T-helper 2 cell (primary cell): ENCODE measurements around the gene CLEC19A.

Experiments used
- DNase-seq, 5 experiments: peaks; one replicate each; pipeline versions ENCODE4 v3.0.0 to v3.0.0-alpha.2; 2012 to 2022
- total RNA-seq, 2 donors: gene quantifications; one replicate each; lab custom pipeline; 2026; lab: John Stamatoyannopoulos, UW

Gene CLEC19A
- 0 reads per million in 2 donors for total RNA-seq

- DNase-seq, result no peak
Observed at GRCh38 chr16:19285431-19285830, at the start of gene CLEC19A. Gene CLEC19A (plus strand): TSS chr16:19285731. CDS start chr16:19285852, 121 bp downstream.

GRCh38 chr16:19235886-19236285, 49.6 kb upstream of the CLEC19A start:
- no peak for DNase-seq

DNA sequence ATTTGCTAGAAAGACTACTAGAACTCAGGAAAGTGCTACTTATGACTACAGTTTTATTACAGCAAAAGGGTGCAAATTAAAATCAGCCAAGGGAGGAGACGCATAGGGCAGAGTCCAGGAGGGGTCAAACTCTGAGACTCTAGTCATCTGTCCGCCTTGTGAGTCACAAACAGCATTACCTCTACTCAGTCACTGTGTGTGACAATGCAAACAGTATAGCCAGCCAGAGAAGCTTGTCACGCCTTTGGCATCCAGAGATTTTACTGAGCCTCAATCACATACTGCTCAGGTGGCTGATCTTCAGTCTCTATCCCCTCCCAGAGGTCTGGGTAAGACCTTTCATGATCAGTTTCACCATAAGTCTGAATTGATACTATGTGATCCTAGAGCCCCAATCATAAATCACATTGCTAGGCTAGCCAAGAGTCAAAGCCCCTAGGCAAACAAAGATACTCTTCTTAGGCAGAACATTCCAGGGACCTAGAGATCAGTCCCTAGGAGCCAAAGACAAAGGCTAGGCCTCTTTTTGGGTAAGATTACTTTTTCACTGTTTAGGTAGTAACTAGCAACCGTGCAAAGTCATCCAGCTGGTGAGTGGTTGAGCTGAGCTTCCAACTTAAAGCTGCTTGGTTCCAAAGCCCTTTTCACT, 48.8 kb upstream of the CLEC19A start:
- DNase-seq, result no peak

DNA sequence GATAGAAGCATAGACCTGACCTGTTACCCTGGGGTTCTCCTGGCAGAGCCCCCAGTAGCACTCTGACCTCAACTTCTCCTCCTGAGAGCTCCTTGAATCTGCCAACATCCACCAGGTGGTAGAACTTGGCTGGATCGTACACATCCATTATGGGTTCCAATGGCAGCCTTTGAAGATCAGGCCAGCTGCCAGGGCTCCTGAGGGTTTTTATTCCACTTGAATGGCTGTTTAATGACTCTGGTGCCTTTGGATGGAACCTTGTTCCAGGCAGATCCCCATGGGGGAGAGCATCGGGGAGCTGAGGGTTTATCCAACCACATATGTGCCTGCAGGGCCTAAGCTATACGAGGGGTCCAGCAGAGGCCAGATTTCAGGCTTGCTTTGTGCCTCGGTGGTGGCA, 47.1 kb upstream of the CLEC19A start:
- DNase-seq, result no peak

DNA sequence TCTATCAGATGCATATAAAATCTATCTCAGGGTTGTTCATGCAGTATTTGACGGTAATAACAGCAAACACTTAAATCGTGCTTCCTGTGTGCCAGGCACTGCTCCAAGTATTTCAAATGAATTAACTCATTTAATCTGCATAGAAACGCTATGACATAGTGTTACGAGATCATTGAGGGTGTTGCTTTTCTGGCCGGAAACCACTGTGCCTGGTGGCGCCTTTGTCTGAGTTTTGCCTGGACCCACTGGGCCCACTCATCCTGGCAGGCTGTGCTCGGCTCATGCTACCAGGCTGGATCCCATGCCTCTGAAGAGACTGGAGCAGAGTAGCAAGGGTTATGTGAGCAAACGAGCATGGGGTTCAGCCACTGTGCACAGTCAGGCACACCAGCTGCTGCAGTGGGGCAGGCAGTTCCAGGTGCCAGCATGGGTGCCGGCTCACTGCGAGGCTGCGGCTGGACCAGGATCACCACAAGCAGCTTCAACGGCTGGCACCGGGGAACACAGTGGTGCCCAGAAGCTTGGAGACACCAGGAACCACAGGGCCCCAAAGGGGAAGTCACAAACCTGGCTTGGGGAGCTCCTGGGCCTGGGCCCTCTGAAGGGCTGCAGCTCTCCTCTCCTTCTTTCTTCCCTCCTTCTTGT, 45.9 kb upstream of the CLEC19A start:
- no peak for DNase-seq

GRCh38 chr16:19240494-19240893, 45.0 kb upstream of the CLEC19A start:
- no peak for DNase-seq

DNA sequence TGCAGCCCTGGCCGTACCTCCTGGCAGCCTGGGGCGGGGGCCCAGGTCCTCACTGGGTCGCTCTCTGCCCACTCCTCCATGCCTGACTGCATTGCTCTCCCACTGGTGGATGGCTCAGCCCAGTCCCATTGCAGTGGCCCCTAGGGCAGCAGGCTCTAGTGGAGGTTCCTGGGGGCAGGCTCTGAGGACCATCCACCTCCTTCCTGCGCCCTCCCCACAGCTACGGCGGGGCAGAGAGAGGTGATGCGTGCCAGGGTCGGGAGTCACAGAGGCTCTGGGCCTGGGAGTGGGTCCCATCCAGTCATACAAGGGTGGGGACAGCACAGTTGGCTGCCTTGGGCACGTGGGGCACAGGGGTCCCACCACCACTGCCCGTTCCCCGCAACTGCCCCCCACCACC, 44.0 kb upstream of the CLEC19A start:
- DNase-seq, result no peak

DNA sequence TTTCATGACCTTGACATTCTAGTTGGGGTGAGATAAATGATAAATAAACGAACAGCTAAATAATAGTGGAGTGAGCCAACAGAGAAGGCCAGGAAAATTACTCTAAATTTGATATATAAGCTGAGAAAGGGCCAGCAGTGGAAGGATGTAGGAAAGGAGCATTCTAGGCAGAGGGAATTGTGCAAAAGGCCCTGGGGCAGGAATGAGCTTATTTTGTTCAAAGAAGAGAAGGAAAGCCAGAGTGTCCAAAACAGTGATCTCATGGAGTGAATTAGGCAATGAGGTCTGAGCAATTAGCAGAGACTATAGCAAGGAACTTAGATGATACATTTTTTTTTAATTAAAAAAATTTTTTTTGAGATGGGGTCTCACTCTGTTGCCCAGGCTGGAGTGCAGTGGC, 43.3 kb upstream of the CLEC19A start:
- no peak for DNase-seq

- DNase-seq, result no peak
Observed at GRCh38 chr16:19242987-19243575, 42.5 kb upstream of the CLEC19A start.

DNA sequence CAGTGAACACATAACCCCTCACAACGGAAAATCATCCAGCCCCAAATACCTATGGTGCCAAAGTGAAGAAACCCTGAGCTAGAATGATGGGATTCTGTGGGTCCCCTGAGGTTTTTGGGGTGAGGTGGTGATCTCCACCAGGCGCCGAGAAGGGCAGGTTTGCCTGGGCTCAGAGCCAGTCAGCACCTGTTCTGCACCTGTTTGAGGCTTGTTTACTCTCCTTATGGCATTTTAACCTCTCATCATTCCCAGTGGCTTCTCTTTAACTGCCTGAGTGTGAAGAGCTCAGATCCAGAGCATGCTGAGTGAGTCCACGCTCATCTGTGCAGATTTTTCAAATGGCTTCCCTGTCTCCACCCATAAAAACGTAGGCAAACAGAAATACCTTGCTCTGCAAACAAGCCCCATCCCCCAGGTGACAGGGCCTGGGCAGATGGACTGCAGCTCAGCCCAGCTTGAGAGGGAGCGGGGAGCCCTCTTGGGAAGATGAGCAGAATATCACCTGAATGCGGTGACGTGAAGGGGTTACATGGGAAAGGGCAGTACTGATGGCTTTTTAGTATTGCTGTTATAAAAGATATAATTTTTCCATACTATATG, 40.1 kb upstream of the CLEC19A start:
- DNase-seq, result no peak

GRCh38 chr16:19252904-19253303, 32.6 kb upstream of the CLEC19A start:
- DNase-seq, result no peak

DNA sequence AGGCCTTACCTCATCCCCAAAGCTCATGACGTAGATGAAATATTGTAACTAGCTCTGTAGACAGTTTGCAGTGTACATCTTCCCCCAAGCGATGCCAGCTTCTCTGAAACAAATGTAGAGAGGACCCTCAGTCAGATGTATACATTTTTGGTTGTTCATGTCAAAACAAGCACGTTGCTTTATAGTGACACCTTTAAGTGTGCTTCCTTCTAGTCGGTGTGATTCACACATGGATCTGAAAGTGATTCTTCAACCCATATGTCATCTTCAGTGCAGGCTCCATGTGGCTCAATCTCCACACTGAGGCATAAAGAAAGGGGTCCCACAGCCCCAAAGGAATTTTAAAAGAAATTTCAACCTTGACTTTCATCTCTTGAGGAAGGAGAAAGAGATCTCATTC, 30.9 kb upstream of the CLEC19A start:
- no peak for DNase-seq

GRCh38 chr16:19264123-19264673, 21.3 kb upstream of the CLEC19A start:
- DNase-seq, result no peak

GRCh38 chr16:19265380-19265930, 20.1 kb upstream of the CLEC19A start:
- DNase-seq, result no peak

DNA sequence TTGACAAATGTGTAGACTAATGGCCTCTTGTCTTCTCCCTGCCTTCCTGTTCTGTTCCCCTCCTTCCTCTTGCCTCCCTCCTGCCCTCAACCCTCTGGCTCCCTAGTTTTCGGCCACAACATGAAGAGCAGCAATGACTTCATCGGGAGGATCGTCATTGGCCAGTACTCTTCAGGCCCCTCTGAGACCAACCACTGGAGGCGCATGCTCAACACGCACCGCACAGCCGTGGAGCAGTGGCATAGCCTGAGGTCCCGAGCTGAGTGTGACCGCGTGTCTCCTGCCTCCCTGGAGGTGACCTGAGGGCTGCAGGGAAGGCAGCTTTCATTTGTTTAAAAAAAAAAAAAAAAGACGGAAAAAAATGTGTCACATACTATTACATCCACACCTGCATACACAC, 18.8 kb upstream of the CLEC19A start:
- no peak for DNase-seq

DNA sequence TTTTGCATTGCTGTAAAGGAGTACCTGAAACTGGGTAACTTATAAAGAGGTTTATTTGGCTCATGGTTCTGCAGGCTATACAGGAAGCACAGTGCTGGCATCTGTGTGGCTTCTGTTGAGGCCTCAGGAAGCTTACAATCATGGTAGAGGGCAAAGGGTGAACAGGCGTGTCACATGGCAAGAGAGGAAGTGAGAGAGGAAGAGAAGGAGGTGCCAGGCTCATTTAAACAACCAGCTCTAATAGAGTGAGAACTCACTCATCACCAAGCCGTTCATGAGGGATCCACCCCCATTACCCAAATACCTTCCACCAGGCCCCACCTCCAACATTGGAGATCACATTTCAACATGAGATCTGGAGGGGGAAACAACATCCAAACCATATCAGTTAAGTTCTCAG, 16.4 kb upstream of the CLEC19A start:
- no peak for DNase-seq

- no peak for DNase-seq
Observed at GRCh38 chr16:19274165-19274797, 11.2 kb upstream of the CLEC19A start.

GRCh38 chr16:19278403-19278802, 7.1 kb upstream of the CLEC19A start:
- DNase-seq, result no peak

GRCh38 chr16:19281246-19281645, 4.3 kb upstream of the CLEC19A start:
- DNase-seq, result no peak

- DNase-seq, result no peak
Observed at GRCh38 chr16:19282101-19282500, 3.4 kb upstream of the CLEC19A start.

DNA sequence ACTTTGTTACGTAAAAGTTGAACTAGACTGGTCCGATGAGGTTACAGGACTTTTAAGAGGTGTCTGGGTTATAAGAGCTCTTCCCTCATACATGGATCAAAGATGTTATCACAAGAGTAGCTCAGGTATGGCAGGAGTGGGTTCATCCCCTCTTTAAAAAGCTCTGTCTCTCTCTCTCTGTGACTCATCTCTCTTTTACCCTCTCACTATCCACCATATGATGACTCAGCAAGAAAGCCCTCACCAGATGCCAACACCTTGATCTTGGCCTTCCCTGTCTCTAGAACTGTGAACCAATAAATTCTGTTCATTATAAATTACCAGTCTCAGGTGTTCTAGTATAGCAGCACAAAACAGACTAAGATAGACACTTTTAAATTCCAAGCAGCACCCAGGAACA, 1.9 kb upstream of the CLEC19A start:
- no peak for DNase-seq

GRCh38 chr16:19284207-19284606, 1.3 kb upstream of the CLEC19A start:
- DNase-seq, result peak in 1 of 5 experiments; percentile 29

GRCh38 chr16:19286827-19287226, 1.3 kb downstream of the CLEC19A start:
- DNase-seq, result no peak
